NCI-H2171 (cell line): Measurements from ENCODE around the gene UMODL1.
A peak's percentile ranks its signal among the peaks of the same experiment; 100 is the strongest.

Source experiments
- DNase-seq: peaks from one replicate; lab custom pipeline; 2025; lab: John Stamatoyannopoulos, UW

UMODL1 gene

DNA sequence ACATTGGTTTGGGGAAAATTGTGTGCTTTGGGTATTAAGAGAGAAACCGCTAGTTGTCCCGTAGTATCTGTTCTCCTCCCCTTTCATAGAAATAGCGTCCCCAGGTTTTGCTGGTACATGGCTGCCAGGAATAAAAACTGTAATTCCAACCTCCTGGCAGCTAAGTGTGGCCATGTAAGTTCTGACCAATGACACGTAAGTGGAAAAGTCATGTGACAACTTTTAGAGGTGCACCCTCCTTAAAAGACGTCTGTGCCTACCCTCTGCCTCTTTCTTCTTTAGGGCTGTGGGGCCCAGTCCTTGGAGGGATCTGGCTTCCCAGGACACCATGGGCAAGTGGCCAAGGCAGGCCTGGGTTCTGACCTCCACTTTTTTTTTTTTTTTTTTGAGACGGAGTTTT is 59.3 kb downstream of the UMODL1 start:
- no peak for DNase-seq

- no peak for DNase-seq
These were observed 61.1 kb downstream of the UMODL1 start for GRCh38 chr21:42132183-42132582.

DNA sequence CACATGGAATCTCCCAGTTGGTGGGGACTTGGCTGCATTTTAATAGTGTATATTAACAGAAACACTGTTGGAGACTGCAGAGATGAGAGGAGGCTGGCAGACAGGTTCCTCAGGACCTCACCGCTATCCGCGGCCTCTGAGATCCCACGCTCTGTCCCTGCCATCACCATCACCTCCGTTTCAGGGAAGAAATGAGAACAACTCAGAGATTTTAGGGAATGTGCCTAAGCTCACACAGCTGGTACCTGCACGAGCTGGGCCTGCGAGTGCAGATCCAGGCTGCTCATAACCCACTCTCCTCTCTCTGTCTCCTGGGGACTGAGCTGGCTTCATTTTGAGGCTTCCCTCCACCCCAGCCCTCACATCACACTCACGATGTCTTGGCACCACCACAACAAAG is 62.0 kb downstream of the UMODL1 start:
- DNase-seq = no peak

DNA sequence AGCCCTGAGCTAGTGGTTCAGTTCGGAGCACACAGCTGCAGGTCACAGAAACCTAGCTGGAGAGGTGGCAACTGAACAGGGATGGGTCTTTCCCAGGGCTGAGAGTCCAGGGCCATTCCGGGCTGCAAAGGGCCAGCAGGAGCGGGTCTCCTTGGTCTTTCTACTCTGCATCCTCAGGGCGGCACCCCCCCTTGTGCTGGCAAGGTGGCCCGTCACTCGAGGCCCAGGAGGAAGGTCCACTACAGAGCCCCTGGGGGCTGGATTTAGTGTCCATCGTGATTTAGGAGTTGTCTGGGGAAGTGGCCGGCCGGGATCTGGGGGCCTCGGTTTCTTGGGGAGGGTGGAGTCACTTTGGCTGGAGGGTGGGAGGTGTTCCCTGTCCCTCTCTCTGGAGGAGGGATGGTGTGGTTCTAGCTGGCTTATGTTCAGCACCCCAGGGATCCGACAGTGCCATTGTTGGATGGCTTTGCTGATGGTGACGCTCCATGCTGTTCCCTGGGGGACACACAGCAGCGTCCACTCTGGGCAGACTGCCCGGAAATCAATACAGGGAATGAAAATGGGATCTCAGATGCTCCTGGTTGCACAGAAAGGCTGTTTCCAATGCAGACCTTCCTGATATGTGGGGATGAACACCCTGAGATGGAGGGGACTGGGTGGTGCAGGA is 64.4 kb downstream of the UMODL1 start:
- DNase-seq = no peak

DNA sequence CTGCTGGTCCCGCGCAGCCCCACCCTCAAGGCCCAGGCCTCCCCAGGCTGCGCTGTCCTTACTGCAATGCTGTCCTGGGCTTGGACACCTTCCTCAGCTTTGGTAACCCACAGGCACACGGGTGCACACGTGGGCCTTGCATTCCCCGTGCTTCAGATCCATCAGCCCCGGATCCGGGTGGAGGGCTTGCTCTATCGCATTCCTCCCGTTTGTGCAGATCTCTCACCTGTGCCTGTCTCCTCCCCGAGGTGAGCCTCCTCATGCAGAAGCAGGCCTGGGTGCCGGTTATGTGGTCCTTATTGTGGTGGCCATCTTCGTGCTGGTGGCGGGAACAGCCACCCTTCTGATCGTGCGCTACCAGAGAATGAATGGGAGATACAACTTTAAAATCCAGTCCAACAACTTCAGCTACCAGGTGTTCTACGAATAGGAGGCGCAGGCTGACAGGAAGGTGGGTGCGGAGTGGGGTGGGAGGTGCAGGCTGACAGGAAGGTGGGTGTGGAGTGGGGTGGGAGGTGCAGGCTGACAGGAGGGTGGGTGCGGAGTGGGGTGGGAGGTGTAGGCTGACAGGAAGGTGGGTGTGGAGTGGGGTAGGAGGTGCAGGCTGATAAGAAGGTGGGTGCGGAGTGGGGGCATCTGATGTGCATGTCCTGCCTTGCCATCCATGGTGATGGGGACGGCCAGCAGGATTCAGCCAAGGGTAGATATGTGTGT is 66.2 kb downstream of the UMODL1 start:
- DNase-seq = no peak

DNA sequence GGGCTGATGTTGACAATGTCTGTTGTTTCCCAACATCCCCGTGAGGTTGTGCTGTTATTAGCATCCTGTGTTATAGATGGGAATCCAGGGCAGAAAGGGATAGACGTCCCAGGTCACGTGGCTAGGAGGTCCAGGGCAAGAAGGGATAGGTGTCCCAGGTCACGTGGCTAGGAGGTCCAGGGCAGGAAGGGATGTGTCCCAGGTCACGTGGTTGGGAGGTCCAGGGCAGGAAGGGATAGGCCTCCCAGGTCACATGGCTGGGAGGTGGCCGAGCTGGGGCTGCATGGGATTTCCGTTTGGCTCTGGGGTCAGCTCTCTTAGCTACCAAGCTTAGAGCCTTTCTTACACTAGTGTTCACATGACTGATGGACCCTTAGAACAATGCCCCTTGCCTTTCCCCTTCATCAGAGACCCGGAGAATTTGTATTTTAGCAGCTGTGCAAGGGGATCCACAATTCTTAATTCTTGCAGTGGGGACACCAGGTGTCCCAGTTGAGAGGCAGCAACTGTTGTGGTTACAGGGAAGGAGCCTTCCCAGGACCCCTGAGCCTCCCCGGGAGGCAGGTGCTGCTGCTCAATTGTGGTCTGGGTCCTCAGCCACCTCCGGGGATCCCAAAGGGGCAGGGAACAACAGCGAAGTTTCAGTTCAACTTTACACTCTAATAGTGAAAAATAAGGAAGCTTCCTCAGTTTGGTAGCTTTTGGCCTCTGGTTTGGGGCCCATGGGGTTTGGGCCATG is 69.2 kb downstream of the UMODL1 start:
- no peak for DNase-seq

DNA sequence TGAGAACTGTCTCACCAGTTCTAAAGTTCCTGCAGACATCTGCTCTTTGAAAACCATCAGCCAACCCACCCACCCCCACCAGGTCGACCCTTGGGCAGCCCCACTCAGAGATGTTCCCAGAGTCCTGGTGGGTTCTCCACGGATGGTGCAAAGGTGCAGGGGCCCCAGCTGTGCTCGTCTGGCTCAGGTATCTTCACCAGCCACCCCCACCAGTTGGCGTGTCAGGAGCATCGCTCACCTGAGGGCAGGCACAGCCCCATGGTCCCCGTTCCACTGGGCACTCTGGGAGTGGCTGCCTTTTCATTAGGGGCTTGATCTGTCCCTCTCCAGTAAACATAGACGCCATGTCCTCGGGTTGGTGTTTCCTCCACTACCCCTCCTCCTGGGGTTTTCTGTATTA is 70.5 kb downstream of the UMODL1 start:
- no peak for DNase-seq

DNA sequence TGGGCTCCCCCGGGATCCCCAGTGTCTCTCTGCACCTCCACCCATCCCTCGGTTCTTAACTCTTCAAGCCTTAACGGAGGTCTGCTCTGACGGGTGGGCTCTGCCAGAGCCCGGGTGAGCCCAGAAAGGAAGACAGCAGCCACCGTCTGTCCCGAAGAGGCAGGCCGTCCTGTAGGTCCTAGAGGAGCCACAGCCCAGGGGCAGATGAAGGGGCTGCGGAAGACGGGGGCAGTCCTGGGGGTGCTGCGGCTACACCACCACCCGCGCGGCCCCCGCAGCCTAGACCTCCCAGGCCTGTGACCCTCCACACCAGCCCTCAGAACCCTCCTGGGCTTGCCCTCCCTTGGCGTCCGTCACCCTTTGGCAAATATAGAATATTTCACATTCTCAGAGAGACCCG is 71.0 kb downstream of the UMODL1 start:
- DNase-seq = no peak

GRCh38 chr21:42142627-42143026 is 71.5 kb downstream of the UMODL1 start:
- no peak for DNase-seq

DNA sequence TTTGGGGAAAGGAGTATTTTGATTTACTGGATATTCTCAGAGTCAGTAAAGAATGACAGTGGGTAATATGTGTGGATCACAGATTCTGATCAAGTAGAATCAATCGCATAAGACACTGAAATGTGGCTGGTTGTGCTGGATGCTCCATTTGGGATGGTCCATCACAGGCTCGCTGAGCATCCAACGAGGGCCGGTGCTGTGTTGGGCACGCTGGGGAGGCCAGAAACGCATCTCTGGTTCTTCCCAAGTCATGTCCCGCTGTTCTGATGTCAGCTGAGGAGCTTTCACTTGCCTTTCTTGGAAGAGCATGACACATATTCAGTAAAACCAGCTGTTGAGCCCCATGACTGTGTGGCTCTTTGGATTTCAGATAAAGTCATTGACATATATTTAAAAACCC is 72.0 kb downstream of the UMODL1 start:
- no peak for DNase-seq

- no peak for DNase-seq
These were observed 73.1 kb downstream of the UMODL1 start for GRCh38 chr21:42144221-42144620.

- no peak for DNase-seq
These were observed 73.8 kb downstream of the UMODL1 start for GRCh38 chr21:42144679-42145568.

- DNase-seq = peak; percentile 42
These were observed 74.6 kb downstream of the UMODL1 start for GRCh38 chr21:42145569-42146272.

DNA sequence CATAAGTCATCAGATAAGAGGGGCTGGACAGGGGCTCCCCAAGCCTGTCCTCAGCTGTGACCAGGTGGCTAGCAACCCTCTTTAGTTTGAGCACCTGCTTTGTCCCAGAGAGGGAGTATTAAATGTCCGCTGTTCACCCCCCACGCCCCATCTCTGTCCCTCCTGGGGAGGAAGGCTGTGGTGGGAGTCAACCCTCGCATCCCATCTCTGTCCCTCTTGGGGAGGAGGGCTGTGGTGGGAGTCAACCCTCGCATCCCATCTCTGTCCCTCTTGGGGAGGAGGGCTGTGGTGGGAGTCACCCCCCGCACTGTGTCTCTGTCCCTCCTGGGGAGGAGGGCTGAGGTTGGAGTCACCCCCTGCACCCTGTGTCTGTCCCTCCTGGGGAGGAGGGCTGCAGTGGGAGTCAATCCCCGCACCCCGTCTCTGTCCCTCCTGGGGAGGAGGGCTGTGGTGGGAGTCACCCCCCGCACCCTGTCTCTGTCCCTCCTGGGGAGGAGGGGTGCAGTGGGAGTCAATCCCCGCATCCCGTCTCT is 75.2 kb downstream of the UMODL1 start:
- DNase-seq = no peak

DNA sequence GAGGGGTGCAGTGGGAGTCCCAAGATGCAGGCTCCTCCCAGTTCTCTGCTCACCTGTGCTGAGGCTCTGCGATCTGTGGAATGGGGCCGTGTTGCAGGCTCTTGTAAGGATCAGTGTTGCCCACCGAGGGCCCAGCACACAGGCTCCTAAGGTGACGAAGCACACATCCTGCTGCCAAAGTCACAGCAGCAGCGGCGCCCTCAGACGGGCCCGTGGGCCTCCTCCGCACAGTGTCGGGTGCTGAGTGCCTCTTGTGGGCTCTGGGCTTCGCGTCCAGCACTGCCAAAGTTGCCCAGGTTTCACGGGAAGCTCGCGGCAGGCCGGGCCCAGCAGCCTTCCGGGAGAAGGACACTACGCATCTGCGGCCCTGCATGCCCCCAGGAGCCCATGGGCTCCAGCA is 75.7 kb downstream of the UMODL1 start:
- no peak for DNase-seq

DNA sequence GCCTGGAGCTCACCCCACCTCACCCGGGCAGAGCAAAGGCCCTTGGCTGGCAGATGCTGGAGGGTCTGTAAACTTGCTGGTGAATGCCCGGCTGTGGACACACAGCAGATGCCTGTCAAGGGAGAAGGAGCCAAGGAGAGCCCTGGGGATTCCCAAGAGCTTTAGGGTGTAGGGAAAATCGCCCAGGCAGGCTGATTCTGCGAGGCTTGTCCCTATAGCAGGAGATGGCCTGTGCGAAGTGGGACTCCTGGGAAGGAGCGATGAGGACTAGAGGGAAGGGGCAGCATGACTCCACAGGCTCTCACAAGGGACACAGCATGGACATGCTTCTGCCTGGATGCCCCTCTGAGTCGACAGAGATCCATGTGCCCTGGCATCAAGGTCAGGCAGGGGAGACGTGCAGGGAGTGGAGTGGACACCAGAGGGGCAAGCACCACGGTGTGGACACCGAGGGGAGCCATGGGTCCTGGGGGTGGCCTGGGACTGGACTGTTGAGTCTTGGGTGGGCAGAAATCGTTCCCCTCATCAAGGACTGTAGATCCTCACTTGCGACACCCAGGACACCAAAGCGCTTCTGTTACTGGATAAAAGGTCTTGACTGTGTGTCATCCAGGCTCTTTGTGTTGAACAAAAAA is 76.4 kb downstream of the UMODL1 start:
- DNase-seq = no peak

DNA sequence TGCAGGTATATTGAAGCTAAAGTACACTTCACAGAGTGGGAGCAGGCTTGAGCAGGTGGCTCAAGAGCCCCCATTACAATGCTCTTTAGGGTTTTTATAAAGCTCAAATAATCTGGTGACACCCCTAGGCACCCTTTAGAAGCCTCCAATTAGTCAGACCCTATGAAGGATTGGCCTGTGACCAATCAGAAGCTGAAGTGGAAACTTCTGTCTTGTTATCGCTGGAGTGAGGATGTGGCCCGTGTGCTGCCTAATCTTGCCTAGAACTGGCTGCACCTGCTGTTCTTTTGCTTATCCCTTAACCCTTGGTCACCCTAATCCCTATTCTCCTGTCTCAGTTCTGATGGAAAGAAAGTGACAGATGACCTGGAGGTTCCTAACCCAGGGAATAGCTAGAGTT is 77.0 kb downstream of the UMODL1 start:
- no peak for DNase-seq

GRCh38 chr21:42148584-42148983 is 77.5 kb downstream of the UMODL1 start:
- DNase-seq = no peak

DNA sequence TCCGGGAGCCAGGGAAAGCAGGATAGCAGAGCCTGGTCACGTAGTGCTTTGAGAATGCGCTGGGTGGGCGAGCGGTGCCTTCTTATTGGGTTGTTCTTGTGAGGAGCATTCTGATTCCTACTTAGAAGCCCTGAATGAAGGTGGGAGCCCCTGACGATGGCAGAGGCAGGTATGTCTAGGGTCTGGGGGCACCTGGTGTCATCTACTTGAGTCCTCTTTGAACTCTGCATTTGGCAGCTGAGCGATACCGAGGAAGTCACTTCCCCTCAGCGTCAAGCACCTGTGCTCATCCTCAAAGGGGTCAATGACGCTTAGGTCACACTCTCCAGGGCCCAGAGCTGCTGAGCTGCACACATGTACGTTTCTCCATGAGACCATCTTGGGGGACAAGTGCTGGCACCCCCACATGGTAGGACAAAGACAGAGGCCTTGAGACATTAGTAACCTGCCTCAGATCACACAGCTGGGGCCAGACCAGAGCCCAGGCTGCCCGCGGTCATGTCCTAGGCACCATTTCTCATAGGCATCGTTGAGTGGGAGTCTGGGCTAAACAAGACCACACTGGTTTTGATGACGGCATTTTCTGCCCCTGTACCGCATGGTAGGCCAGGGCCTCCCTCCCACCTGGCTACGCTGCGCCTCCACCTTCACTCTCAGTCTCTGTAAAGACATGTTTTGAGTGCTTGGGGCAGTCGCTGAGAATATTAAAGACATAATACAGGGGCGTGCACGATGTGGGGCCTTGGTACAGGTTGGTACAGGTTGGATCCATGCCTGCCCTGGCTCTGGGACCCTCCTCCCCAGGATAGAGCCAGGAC is 78.7 kb downstream of the UMODL1 start:
- DNase-seq = no peak
